Endothelial cell (in vitro differentiated cells): Measurements from ENCODE around the gene SNPH. TPM values are rescaled to one million over a fixed set of nuclear protein-coding genes. Genes with fewer than 3 reads are reported as not detected.
A peak's percentile ranks its signal among the peaks of the same experiment; 100 is the strongest.

Experiments used
- DNase-seq: peaks from one replicate; pipeline ENCODE4 v3.0.0; 2021; ENCODE audit warnings: low spot score
- H3K27ac Mint-ChIP-seq: one replicate; pipeline ENCODE4 v1.8.0; 2021; ENCODE audit warnings: mixed read lengths, inconsistent platforms; ENCODE audit not compliant: unreplicated experiment
- H3K27me3 Mint-ChIP-seq: one replicate; pipeline ENCODE4 v1.8.0; 2021; ENCODE audit warnings: mild to moderate bottlenecking, moderate library complexity, mixed read lengths, inconsistent platforms; ENCODE audit not compliant: unreplicated experiment
- H3K36me3 Mint-ChIP-seq: one replicate; pipeline ENCODE4 v1.8.0; 2021; ENCODE audit warnings: mild to moderate bottlenecking, low read depth, mixed read lengths, inconsistent platforms; ENCODE audit not compliant: unreplicated experiment
- H3K4me1 Mint-ChIP-seq: one replicate; pipeline ENCODE4 v1.8.0; 2021; ENCODE audit warnings: mild to moderate bottlenecking, mixed read lengths, inconsistent platforms; ENCODE audit not compliant: unreplicated experiment
- H3K4me3 Mint-ChIP-seq: one replicate; pipeline ENCODE4 v1.8.0; 2021; ENCODE audit warnings: mild to moderate bottlenecking, mixed read lengths, inconsistent platforms; ENCODE audit not compliant: unreplicated experiment
- H3K9me3 Mint-ChIP-seq: one replicate; pipeline ENCODE4 v1.8.0; 2021; ENCODE audit warnings: mixed read lengths, inconsistent platforms; ENCODE audit not compliant: unreplicated experiment
- CTCF ChIP-seq: fragments of 200-600 bp; sonication (generic); IDR thresholded peaks from one replicate; pipeline ENCODE4 v1.5.0; 2021; ENCODE audit warnings: antibody characterized with exemption; ENCODE audit not compliant: unreplicated experiment
- total RNA-seq: library from RNA; stranded (reverse); fragmentation: NEBNext Ultra II Directional; extraction: Animal tissue kit (Norgen Biotek cat#: 25700); gene quantifications from one replicate; pipeline ENCODE4 v1.2.1, GENCODE V29; 2021; ENCODE audit not compliant: unreplicated experiment

SNPH gene
- total RNA-seq, 1 donor from 2014 or later: 8.4 TPM

GRCh38 chr20:1307171-1307570 is 41.1 kb downstream of the SNPH start:
- DNase-seq: no peak
- H3K9me3 Mint-ChIP-seq: no peaks in the 10 kb centered on the region
- TF ChIP-seq CTCF: no peak
- no peak overlapping the region for H3K27ac Mint-ChIP-seq
- H3K4me1 Mint-ChIP-seq: peaks cover 6% of the 10 kb centered on the region
- peaks cover 20% of the 10 kb centered on the region for H3K36me3 Mint-ChIP-seq
- peaks cover 9% of the 10 kb centered on the region for H3K27me3 Mint-ChIP-seq
- H3K4me3 Mint-ChIP-seq: no peak overlapping the region

- peaks cover 10% of the 10 kb centered on the region for H3K4me1 Mint-ChIP-seq
- H3K27ac Mint-ChIP-seq: no peak overlapping the region
- H3K36me3 Mint-ChIP-seq: peaks cover 20% of the 10 kb centered on the region
- H3K9me3 Mint-ChIP-seq: no peaks in the 10 kb centered on the region
- H3K27me3 Mint-ChIP-seq: peaks cover 9% of the 10 kb centered on the region
- TF ChIP-seq CTCF: no peak
- no peak overlapping the region for H3K4me3 Mint-ChIP-seq
- no peak for DNase-seq
These were observed 41.5 kb downstream of the SNPH start for GRCh38 chr20:1307571-1307971.

- Mint-ChIP-seq H3K4me1 (peaks cover 10% of the 10 kb centered on the region), H3K27ac (no peak overlapping the region), H3K9me3 (no peaks in the 10 kb centered on the region), H3K4me3 (no peak overlapping the region), H3K36me3 (peaks cover 20% of the 10 kb centered on the region), H3K27me3 (peaks cover 9% of the 10 kb centered on the region)
- DNase-seq: no peak
- no peak for TF ChIP-seq CTCF
These were observed 42.1 kb downstream of the SNPH start for GRCh38 chr20:1308067-1308701.

GRCh38 chr20:1308702-1309095 is 42.6 kb downstream of the SNPH start:
- Mint-ChIP-seq H3K27ac (no peak overlapping the region), H3K27me3 (peaks cover 9% of the 10 kb centered on the region), H3K9me3 (no peaks in the 10 kb centered on the region), H3K4me3 (no peak overlapping the region), H3K4me1 (peaks cover 12% of the 10 kb centered on the region), H3K36me3 (peaks cover 18% of the 10 kb centered on the region)
- TF ChIP-seq CTCF: no peak
- no peak for DNase-seq

GRCh38 chr20:1309439-1309847 is 43.3 kb downstream of the SNPH start:
- Mint-ChIP-seq H3K27me3 (peaks cover 9% of the 10 kb centered on the region), H3K4me3 (no peak overlapping the region), H3K27ac (peak overlapping the region; percentile 18), H3K9me3 (no peaks in the 10 kb centered on the region), H3K4me1 (peaks cover 16% of the 10 kb centered on the region), H3K36me3 (peaks cover 13% of the 10 kb centered on the region)
- DNase-seq: no peak
- no peak for TF ChIP-seq CTCF
